MM.1S (cell line): ENCODE data around the gene CNTNAP2.

ENCODE experiments used
- DNase-seq: peaks from one replicate; pipeline ENCODE4 v3.0.0-alpha.2; 2015
- H2AFZ ChIP-seq: fragments of 300-600 bp; sonication (generic); 2 replicates; pipeline ENCODE4 v1.6.0; 2016; ENCODE audit warnings: antibody characterized with exemption, low read length
- H3F3A ChIP-seq: fragments of 300-600 bp; sonication (generic); 2 replicates; pipeline ENCODE4 v1.6.1; 2016; ENCODE audit warnings: mild to moderate bottlenecking, antibody characterized with exemption, low read length, moderate library complexity, mixed read lengths; ENCODE audit not compliant: insufficient read depth
- H3K27ac ChIP-seq: fragments of 300-600 bp; sonication (generic); 2 replicates; pipeline ENCODE4 v1.5.1; 2016; ENCODE audit warnings: mild to moderate bottlenecking, low read length
- H3K27me3 ChIP-seq: fragments of 300-600 bp; sonication (generic); replicated peaks from 2 replicates; pipeline ENCODE4 v1.6.0; 2016; ENCODE audit warnings: low read length; ENCODE audit not compliant: insufficient read depth
- H3K36me3 ChIP-seq: fragments of 300-600 bp; sonication (generic); replicated peaks from 2 replicates; pipeline ENCODE4 v1.6.1; 2016; ENCODE audit warnings: mild to moderate bottlenecking, low read length, mixed read lengths; ENCODE audit not compliant: insufficient read depth
- H3K4me1 ChIP-seq: fragments of 300-600 bp; sonication (generic); 2 replicates; pipeline ENCODE4 v1.6.1; 2016; ENCODE audit warnings: low read length, mixed read lengths
- H3K4me2 ChIP-seq: fragments of 300-600 bp; sonication (generic); 2 replicates; pipeline ENCODE4 v1.6.0; 2016; ENCODE audit warnings: low read depth, low read length
- H3K4me3 ChIP-seq: fragments of 300-600 bp; sonication (generic); 2 replicates; pipeline ENCODE4 v1.5.1; 2016; ENCODE audit warnings: low read length, mixed read lengths
- H3K79me2 ChIP-seq: fragments of 300-600 bp; sonication (generic); 2 replicates; pipeline ENCODE4 v1.6.1; 2016; ENCODE audit warnings: mixed run types, low read length, mixed read lengths
- H3K9ac ChIP-seq: fragments of 300-600 bp; sonication (generic); 2 replicates; pipeline ENCODE4 v1.6.1; 2016; ENCODE audit warnings: low read length, mixed read lengths
- H3K9me2 ChIP-seq: fragments of 300-600 bp; sonication (generic); replicated peaks from 2 replicates; pipeline ENCODE4 v1.6.1; 2016; ENCODE audit warnings: mild to moderate bottlenecking, low read length, mixed read lengths; ENCODE audit not compliant: insufficient read depth
- H3K9me3 ChIP-seq: fragments of 300-600 bp; sonication (generic); replicated peaks from 2 replicates; pipeline ENCODE4 v1.6.1; 2016; ENCODE audit warnings: mild to moderate bottlenecking, low read length, mixed read lengths; ENCODE audit not compliant: insufficient read depth
- H4K20me1 ChIP-seq: fragments of 300-600 bp; sonication (generic); 2 replicates; pipeline ENCODE4 v1.6.1; 2016; ENCODE audit warnings: mild to moderate bottlenecking, low read length, moderate library complexity, mixed read lengths; ENCODE audit not compliant: insufficient read depth
- CTCF ChIP-seq: fragments of 300-600 bp; sonication (generic); IDR thresholded peaks from 2 replicates; pipeline ENCODE4 v1.5.1; 2016; ENCODE audit warnings: antibody characterized with exemption, low read length, mixed read lengths
- EZH2 ChIP-seq: fragments of 300-600 bp; sonication (generic); optimal IDR thresholded peaks from 2 replicates; pipeline ENCODE3; 2017; ENCODE audit warnings: low read depth, mild to moderate bottlenecking, antibody characterized with exemption, low read length, mixed read lengths
- EZH2phosphoT487 ChIP-seq: fragments of 300-600 bp; sonication (generic); IDR thresholded peaks from 2 replicates; pipeline ENCODE4 v1.6.1; 2018; ENCODE audit warnings: antibody characterized with exemption, low read length

CNTNAP2 gene

DNA sequence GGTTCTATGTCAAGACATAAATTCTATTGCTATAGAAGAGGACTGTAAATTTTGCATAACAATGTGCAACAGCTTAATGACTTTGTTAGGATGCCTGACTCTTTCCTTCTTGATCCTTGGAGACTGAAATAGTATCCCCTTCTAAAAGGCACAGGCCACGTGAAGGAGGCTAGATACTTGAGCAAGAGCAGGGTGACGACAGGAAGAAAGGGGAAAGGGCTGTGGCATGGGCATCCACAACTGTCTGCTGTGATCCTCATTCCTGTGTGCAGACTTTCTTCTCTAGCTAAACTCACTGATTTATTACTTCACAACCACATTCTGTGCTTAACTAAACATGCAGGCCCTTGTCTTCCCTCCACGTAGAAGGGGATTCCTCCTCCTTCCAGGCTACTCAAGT lies 1362.2 kb downstream of the CNTNAP2 start:
- DNase-seq = no peak
- TF ChIP-seq EZH2 = no peak
- no peak for TF ChIP-seq EZH2phosphoT487
- no peak for TF ChIP-seq CTCF
- Histone ChIP-seq H3K4me2 (no peak overlapping the region), H3K27ac (no peak overlapping the region), H3K4me3 (no peak overlapping the region), H3K9me3 (no peaks in the 10 kb centered on the region), H2AFZ (no peak overlapping the region), H3K9me2 (no peaks in the 10 kb centered on the region), H4K20me1 (no peaks in the 10 kb centered on the region), H3K36me3 (no peaks in the 10 kb centered on the region), H3F3A (no peaks in the 10 kb centered on the region), H3K27me3 (no peaks in the 10 kb centered on the region), H3K4me1 (no peaks in the 10 kb centered on the region), H3K79me2 (no peaks in the 10 kb centered on the region), H3K9ac (no peak overlapping the region)

- Histone ChIP-seq H2AFZ (no peak overlapping the region), H3K9ac (no peak overlapping the region), H3K27ac (no peak overlapping the region), H3K4me3 (no peak overlapping the region), H3K4me1 (no peaks in the 10 kb centered on the region), H3K4me2 (no peak overlapping the region), H3F3A (no peaks in the 10 kb centered on the region), H3K9me3 (no peaks in the 10 kb centered on the region), H3K79me2 (no peaks in the 10 kb centered on the region), H3K9me2 (no peaks in the 10 kb centered on the region), H4K20me1 (no peaks in the 10 kb centered on the region), H3K27me3 (no peaks in the 10 kb centered on the region), H3K36me3 (no peaks in the 10 kb centered on the region)
- TF ChIP-seq CTCF (no peak), EZH2 (no peak), EZH2phosphoT487 (no peak)
- DNase-seq = no peak
Measured at GRCh38 chr7:147483634-147484292, 1367.2 kb downstream of the CNTNAP2 start.

- H3K27me3 ChIP-seq = no peaks in the 10 kb centered on the region
- no peak overlapping the region for H3K9ac ChIP-seq
- no peaks in the 10 kb centered on the region for H3F3A ChIP-seq
- H3K79me2 ChIP-seq = no peaks in the 10 kb centered on the region
- no peak overlapping the region for H3K4me3 ChIP-seq
- H3K27ac ChIP-seq = no peak overlapping the region
- H4K20me1 ChIP-seq = no peaks in the 10 kb centered on the region
- H3K4me1 ChIP-seq = no peaks in the 10 kb centered on the region
- DNase-seq = no peak
- H3K36me3 ChIP-seq = no peaks in the 10 kb centered on the region
- H3K4me2 ChIP-seq = no peak overlapping the region
- H3K9me2 ChIP-seq = no peaks in the 10 kb centered on the region
- no peaks in the 10 kb centered on the region for H3K9me3 ChIP-seq
- TF ChIP-seq CTCF (no peak), EZH2phosphoT487 (no peak), EZH2 (no peak)
- no peak overlapping the region for H2AFZ ChIP-seq
Measured at GRCh38 chr7:147485660-147486210, 1369.1 kb downstream of the CNTNAP2 start.
